ENCODE data around the gene PLXNC1.
A peak's percentile ranks its signal among the peaks of the same experiment; 100 is the strongest.

Gene PLXNC1

DNA sequence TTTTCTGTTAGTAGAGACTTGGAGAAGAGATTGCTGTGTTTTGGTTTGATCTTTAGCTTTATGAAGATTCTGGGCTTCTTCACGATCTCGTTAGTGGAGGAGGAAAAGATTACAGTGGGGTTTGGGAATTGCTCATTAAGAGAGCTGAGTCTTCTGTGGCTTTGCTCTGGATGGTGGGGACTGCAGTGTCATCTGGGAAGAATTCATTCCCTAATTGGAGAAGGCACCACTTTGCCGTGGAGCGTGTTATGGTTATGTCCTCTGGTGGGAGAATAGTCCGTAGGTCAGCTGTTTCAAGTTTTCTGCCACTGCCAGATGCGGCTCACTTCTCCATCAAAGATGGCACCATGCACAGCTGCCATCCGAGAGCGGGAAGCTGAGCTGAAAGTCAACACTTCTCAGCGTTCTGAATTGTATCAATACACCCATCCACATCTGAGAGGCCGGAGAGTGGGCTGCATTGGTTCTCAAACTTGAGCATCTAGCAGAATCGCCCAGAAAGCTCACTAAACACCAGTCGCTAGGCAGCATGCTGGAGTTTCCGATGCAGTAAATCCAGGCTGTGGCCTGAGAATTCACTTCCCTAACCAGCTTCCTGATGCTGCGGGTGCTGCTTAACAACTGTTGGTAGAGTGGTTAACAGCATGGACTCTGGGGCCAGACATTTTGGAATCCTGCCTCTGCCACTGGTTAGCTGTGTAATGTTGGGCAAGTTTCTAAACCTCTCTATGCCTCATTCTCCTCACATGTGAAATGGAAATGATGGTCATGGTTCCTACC is 117.8 kb downstream of the PLXNC1 start:
- no peaks in the 10 kb centered on the region for H3K36me3 ChIP-seq (ENCODE audit: control insufficient read depth in 2 of 2, insufficient read depth in 1 of 2, low read length in 2 of 2)
- H3K4me3 ChIP-seq (ENCODE audit: low read depth, low read length) = no peak overlapping the region
- TF ChIP-seq IKZF3 (tag by site-specific recombination; IDR thresholded peaks at IDR 0.05) (no peak), BCL11A (tag by site-specific recombination; IDR thresholded peaks at IDR 0.05; ENCODE audit: low read depth) (no peak), ZNF449 (tag by site-specific recombination; IDR thresholded peaks at IDR 0.05) (no peak), ZNF121 (tag by site-specific recombination; IDR thresholded peaks at IDR 0.05) (no peak), ZNF48 (tag by site-specific recombination; IDR thresholded peaks at IDR 0.05) (no peak)
- H3K27ac ChIP-seq (ENCODE audit: extremely low read depth, low read depth, low read length) = no peak overlapping the region
- H3K4me1 ChIP-seq (ENCODE audit: control insufficient read depth, insufficient read depth, low read length) = peaks cover 5% of the 10 kb centered on the region
- ChIA-PET POLR2A (no interaction called here), CTCF (interaction anchor here (0.7 kb wide), 1 partner anchor 455 kb away, joined by 3 read pairs; no protein-coding TSS in a partner anchor)
- no peaks in the 10 kb centered on the region for H3K9me3 ChIP-seq (ENCODE audit: control insufficient read depth, insufficient read depth, low read depth, low read length)

- CTCF ChIA-PET = interaction anchor here (0.7 kb wide), 1 partner anchor 456 kb away, joined by 3 read pairs; no protein-coding TSS in a partner anchor
- Histone ChIP-seq H3K27ac (ENCODE audit: extremely low read depth, low read depth, low read length) (no peak overlapping the region), H3K4me1 (ENCODE audit: control insufficient read depth, insufficient read depth, low read length) (peaks cover 3% of the 10 kb centered on the region), H3K4me3 (ENCODE audit: low read depth, low read length) (no peak overlapping the region), H3K36me3 (ENCODE audit: control insufficient read depth in 2 of 2, insufficient read depth in 1 of 2, low read length in 2 of 2) (no peaks in the 10 kb centered on the region), H3K9me3 (ENCODE audit: control insufficient read depth, insufficient read depth, low read depth, low read length) (no peaks in the 10 kb centered on the region)
- TF ChIP-seq, protein P1, sequence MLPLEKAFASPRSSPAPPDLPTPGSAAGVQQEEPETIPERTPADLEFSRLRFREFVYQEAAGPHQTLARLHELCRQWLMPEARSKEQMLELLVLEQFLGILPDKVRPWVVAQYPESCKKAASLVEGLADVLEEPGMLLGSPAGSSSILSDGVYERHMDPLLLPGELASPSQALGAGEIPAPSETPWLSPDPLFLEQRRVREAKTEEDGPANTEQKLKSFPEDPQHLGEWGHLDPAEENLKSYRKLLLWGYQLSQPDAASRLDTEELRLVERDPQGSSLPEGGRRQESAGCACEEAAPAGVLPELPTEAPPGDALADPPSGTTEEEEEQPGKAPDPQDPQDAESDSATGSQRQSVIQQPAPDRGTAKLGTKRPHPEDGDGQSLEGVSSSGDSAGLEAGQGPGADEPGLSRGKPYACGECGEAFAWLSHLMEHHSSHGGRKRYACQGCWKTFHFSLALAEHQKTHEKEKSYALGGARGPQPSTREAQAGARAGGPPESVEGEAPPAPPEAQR (tag by site-specific recombination; IDR thresholded peaks at IDR 0.05) = no peak
- TF ChIP-seq ZFHX2 (tag by site-specific recombination; conservative IDR thresholded peaks at IDR 0.05) = no peak
- TF ChIP-seq, protein P2, sequence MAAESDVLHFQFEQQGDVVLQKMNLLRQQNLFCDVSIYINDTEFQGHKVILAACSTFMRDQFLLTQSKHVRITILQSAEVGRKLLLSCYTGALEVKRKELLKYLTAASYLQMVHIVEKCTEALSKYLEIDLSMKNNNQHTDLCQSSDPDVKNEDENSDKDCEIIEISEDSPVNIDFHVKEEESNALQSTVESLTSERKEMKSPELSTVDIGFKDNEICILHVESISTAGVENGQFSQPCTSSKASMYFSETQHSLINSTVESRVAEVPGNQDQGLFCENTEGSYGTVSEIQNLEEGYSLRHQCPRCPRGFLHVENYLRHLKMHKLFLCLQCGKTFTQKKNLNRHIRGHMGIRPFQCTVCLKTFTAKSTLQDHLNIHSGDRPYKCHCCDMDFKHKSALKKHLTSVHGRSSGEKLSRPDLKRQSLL (tag by site-specific recombination; IDR thresholded peaks at IDR 0.05) = no peak
- TF ChIP-seq ZEB2 (tag by site-specific recombination; IDR thresholded peaks at IDR 0.05) = 0 out of 2 replicates have a peak, but pooled peaks have one; percentile 24
- TF ChIP-seq ZNF302 (tag by site-specific recombination; IDR thresholded peaks at IDR 0.05; ENCODE audit: low read depth) = no peak
- POLR2A ChIA-PET = no interaction called here
These were observed 118.6 kb downstream of the PLXNC1 start for GRCh38 chr12:94266796-94267536.

- no peak overlapping the region for H3K4me3 ChIP-seq (ENCODE audit: low read depth, low read length)
- no peaks in the 10 kb centered on the region for H3K4me1 ChIP-seq (ENCODE audit: control insufficient read depth, insufficient read depth, low read length)
- no peaks in the 10 kb centered on the region for H3K9me3 ChIP-seq (ENCODE audit: control insufficient read depth, insufficient read depth, low read depth, low read length)
- ChIA-PET POLR2A (no interaction called here), CTCF (no interaction called here)
- TF ChIP-seq ZNF707 (tag by site-specific recombination; IDR thresholded peaks at IDR 0.05) (no peak), HOXC10 (CRISPR knock-in tag; IDR thresholded peaks at IDR 0.05) (no peak), ZNF112 (tag by site-specific recombination; IDR thresholded peaks at IDR 0.05) (no peak), SCRT2 (tag by site-specific recombination; IDR thresholded peaks at IDR 0.05) (no peak), ZBTB26 (tag by site-specific recombination; optimal IDR thresholded peaks at IDR 0.05) (no peak), GLIS2 (tag by site-specific recombination; IDR thresholded peaks at IDR 0.05) (no peak), ZNF19 (tag by site-specific recombination; IDR thresholded peaks at IDR 0.05; ENCODE audit: low read depth) (no peak), ZNF549 (tag by site-specific recombination; IDR thresholded peaks at IDR 0.05) (no peak), ZEB2 (tag by site-specific recombination; IDR thresholded peaks at IDR 0.05) (no peak), INSM2 (tag by site-specific recombination; IDR thresholded peaks at IDR 0.05) (no peak), ZNF521 (tag by site-specific recombination; IDR thresholded peaks at IDR 0.05) (no peak)
- no peaks in the 10 kb centered on the region for H3K36me3 ChIP-seq (ENCODE audit: control insufficient read depth in 2 of 2, insufficient read depth in 1 of 2, low read length in 2 of 2)
- no peak overlapping the region for H3K27ac ChIP-seq (ENCODE audit: extremely low read depth, low read depth, low read length)
These were observed 119.1 kb downstream of the PLXNC1 start for GRCh38 chr12:94267537-94267872.

Data from HEK293 (cell line).